Endometrial microvascular endothelial cells (primary cell): Measurements from ENCODE around the gene CLTB. TPM values are rescaled to one million over a fixed set of nuclear protein-coding genes. Genes with fewer than 3 reads are reported as not detected.

Experiments used
- in situ Hi-C: cut with HindIII; loops from 2 replicates; pipeline ENCODE4 v1.10.0; 2017; ENCODE audit warnings: low sequenced_read_pairs, low pct_unique_long_range_greater_than_20kb; ENCODE audit errors: inconsistent ontology term
- total RNA-seq: library from RNA; depleted of rRNA; stranded (reverse); fragments of >200 nt; gene quantifications from one replicate; pipeline ENCODE4 v1.2.3, GENCODE V29; 2015; ENCODE audit errors: inconsistent ontology term

CLTB gene
- total RNA-seq, 1 donor from 2014 or later: 148 TPM

GRCh38 chr5:176407456-176408251 lies 8.7 kb downstream of the CLTB start:
- in situ Hi-C loops: no loop called here

DNA sequence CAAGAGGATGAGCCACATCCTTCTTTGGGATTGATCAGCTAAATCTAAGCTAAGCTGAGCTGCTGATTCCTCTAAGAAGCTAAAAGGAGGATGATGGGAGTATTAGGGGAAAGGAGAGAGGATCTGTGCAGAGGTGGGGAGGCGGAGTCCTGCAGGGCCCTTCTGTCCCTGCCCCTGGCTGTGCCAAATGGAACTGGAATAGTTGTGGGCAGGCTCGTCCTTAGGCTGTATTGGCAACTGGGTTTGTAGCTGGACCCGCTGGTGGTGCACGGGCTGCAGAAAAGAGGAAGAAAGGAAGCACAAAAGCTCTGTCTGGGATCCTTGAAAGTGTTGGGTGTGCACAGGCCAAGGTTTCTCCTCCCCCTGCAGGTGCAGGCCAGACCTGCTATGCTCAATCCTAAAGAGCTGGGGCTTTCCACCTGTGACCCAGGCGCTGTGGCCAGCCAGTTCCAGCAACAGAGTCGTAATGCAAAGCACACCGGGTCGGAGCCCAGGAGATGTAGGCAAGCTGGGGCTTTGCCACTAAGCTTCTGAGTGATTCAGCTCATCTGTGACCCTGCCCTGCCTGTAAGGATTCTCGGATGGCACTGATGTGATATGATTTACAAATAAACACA lies 9.8 kb downstream of the CLTB start:
- in situ Hi-C loops: no loop called here

DNA sequence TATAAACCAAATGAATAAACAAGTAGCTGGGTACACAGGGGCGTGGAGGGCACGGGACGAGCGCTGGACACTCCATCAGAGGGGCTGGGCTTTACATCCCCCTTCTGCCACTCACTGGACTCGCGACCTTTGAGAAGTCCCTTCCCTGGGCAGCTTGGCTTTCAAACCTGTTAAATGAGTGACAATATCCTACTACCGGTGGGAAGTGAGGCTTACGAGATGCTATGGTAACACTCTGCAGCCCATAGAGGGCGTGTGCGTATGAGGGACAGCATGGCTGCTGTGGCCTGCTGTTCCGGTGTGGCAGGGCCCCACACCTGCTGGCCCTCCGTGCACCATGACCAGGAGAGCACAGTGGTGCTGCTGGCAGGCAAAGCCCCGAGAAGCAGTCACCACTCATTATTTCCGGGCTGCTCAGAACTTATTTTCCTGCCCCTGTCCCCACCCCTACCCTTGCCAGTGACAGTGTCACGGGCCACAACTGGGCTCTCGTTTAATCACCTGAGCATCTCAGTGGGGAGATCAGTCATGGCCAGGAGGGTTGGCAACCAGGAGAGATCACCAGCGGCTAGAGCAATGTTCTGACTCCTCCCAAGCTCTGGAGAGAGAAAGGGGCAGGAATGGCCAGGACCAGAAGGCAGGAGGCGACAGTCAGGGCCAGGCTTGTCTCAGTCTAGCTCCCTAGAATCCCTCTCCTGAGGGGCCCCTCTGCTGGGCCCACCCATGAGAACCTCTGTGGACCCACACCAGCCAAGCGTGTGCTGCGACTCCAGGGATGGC lies 10.5 kb downstream of the CLTB start:
- in situ Hi-C loops: no loop called here

DNA sequence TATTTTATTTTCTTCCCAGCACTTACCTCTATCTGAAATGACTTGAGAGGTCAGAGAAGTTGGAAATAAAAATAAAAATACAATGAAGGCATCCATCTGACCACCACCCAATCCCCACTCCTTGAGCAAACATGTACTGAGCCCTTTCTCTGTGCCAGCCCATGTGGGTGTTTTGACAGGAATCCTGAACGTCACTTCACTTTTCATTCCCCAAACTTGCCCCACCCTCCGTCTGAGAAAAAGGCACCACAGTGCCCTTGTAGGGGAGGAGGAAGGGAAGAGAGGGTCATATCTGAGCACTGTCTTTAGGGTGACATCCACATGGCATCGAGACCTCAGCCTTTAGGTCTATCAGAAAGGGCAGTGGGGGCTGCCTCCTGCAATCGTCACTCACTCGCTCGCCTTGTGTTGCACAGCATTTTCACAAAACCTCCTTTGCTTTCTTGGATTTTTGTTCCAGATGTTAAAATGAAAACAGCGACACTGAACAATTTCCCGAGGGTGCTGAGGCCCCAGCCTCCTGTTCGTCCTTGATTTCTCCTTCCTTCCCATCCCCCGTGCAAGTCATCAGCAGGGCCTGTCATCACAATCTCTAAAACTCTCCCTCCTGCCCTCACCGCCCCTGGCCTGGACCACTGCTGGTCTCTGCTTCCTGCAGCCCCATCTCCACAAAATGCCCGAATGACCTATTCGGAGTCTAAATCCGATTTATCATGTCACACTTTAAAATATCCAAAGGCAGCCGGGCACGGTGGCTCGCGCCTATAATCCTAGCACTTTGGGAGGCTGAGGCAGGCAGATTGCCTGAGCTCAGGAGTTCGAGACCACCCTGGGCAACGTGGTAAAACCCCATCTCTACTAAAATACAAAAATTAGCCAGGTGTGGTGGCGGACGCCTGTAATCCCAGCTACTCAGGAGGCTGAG lies 14.8 kb downstream of the CLTB start:
- in situ Hi-C loops: no loop called here

- in situ Hi-C loops: no loop called here
These were observed 15.8 kb downstream of the CLTB start for GRCh38 chr5:176400382-176401156.

GRCh38 chr5:176397736-176398420 lies 18.5 kb downstream of the CLTB start:
- in situ Hi-C loops: no loop called here

GRCh38 chr5:176396330-176396729 lies 20.0 kb downstream of the CLTB start:
- in situ Hi-C loops: no loop called here

DNA sequence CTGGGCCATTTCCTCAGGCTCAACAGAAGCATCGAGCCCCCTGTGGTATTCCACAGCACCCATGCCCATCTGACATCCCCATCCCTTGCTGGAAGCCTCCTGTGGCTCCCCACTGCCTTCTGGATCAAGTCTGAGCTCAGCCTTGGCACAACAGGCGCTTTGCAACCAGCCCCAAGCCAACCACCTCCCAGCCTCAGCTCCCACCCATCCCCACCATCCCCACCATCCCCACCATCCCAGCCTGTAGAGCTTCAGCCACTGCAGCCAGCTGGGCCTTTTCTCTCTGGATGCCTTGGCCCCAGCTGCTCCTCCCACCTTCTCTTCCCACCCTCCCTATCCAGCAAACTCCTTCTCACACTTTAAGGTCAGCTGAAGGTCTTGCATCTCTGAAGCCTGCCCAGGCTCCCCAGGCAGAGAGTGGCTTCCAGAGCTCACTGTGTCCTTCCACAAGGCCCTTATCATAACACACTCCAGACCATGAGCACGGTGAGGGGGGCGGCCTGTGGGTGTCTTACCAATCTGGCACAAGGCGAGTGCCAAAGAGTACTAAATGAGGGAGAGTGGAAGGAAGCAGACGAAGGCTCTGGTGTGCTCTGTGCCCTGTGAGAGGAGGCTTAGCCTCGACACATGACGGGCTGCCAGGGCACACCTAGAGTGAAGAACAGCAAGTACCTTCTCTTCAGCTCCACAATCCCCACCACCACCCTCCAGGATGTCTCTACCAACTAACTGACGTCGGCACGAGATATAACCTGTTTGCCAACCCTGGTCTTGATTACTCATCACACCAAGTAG lies 21.3 kb downstream of the CLTB start:
- in situ Hi-C loops: no loop called here

DNA sequence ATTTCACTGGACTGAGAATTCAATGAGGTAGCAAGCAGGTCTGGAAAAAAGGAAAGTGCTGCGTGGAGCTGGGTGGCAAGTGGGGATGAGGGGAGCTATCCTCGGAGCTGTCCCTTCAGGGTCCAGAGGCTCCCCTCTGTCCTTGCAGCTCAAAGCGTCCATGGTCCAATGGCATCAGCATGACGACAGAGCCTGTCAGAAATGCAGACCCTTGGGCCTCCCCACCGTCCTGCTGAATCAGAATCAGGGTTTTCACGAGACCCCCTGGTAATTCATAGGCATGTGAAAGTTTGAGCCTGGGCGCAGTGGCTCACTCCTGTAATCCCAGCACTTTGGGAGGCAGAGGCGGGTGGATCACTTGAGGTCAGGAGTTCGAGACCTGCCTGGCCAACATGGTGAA lies 22.2 kb downstream of the CLTB start:
- in situ Hi-C loops: no loop called here

DNA sequence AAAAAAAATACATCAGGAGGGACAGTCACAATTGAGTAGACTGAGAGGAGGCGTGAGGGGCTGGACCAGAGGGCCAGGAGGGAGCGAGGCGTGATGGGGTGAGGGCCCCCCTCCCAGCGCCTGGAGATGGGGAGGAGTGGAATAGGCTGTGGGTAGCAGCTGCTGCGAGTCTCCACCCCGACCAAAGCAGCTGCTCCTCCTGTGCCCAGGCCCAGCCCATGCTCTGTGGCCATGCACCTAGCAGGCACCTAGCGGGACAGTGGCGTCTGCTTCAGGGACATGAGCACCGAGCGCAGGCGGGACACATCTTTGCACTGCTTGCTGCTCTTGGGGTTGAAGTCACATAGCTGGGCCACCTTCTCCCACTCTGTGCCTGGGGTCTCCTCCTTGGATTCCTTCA lies 23.8 kb downstream of the CLTB start:
- in situ Hi-C loops: no loop called here

- in situ Hi-C loops: no loop called here
These were observed 24.3 kb downstream of the CLTB start for GRCh38 chr5:176391999-176392398.

- in situ Hi-C loops: no loop called here
These were observed 24.9 kb downstream of the CLTB start for GRCh38 chr5:176391479-176391878.

GRCh38 chr5:176389135-176390123 lies 26.9 kb downstream of the CLTB start:
- in situ Hi-C loops: no loop called here

DNA sequence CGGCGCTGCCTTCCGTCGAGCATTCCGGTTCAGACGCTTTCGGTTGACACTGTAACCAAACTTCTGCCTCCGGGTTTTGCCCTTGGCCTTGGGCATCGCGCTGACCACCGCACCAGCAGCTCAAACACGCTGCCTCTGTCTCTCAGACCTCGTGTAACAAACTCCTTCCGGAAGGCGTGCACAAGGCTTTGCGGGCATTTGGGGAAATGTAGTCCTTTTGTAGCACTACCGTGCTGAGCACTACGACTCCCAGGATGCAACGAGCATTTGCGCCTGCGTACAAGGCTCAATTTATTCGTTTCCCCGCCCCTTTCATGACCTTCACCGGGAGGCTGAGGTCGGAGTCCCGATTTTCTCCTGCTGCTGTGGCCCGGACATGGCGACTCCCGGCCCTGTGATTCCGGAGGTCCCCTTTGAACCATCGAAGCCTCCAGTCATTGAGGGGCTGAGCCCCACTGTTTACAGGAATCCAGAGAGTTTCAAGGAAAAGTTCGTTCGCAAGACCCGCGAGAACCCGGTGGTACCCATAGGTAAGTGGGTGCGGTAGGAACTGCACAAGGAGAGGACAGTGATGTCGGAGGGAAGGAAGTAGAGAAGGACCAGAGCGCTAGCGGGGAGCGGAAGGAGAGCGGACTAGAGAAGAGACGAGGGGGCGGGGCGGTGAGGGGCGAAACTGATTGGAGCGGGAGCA lies 27.8 kb downstream of the CLTB start, which contains the start of the genes HIGD2A and NOP16:
Gene HIGD2A, plus strand, starts transcription at position 308 of the 691 bp plus-strand sequence. Its CDS starts 69 bp downstream, at position 377.
Gene NOP16, minus strand, starts transcription at position 155 of the 691 bp plus-strand sequence. Its CDS starts 59 bp downstream, at position 96.
- in situ Hi-C loops: no loop called here

- in situ Hi-C loops: no loop called here
These were observed 28.3 kb downstream of the CLTB start for GRCh38 chr5:176388003-176388443.
